GM21528 (cell line): ENCODE measurements around the gene LRRC8E.
"Not testable (repeated sequence)": the region's sequence is repeated elsewhere in the genome, so short reads cannot be mapped to it uniquely, and the experiment has no call there.

Source experiments
- ATAC-seq: cut with Tn5 transposase; IDR thresholded peaks from one replicate; pipeline ENCODE4 v1.9.1; 2021; ENCODE audit warnings: mild to moderate bottlenecking, moderate library complexity; ENCODE audit not compliant: unreplicated experiment, low FRiP score

LRRC8E gene

DNA sequence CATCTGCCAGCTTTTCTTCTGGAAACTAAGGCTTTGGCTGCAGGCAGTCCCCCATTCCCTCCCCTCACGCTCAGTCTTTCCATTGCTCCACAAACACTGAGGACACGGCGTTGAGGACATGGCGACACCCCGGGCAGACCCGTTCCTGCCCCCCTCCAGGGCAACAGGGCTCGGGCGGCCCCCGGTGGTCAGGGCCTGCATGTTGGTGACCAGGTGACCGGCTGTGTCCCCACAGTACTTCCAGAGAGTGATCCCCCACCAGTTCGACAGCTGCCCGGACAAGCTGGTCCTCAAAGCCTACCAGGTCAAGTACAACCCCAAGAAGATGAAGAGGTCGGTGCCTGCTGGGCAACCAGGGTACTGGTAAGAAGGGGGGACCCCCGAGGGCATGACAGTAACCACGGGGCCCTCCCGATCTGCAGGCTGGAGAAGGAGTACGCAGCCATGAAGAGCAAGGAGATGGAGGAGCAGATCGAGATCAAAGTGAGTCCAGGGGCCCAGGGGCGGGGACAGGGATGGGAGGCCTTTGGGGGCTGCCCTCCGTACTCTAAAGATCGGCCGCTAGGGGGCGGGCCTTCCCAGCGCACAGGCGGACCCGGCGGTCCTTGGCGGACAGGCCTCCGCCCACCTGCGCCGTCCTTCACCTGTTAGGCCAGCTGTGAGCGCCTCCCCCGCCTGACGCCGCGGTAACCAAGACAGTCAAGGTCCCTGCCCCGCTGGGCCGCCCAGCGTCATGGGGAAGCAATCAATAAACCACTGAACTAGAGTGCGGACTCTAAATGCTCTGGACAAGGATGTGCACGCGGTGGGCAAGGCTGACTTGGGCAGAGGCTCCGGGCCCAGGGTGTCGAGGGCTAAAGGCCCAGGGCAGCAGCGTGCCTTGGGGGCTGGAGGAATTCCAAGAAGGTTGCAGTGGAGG, 35.2 kb upstream of the LRRC8E start:
- ATAC-seq = no peak

DNA sequence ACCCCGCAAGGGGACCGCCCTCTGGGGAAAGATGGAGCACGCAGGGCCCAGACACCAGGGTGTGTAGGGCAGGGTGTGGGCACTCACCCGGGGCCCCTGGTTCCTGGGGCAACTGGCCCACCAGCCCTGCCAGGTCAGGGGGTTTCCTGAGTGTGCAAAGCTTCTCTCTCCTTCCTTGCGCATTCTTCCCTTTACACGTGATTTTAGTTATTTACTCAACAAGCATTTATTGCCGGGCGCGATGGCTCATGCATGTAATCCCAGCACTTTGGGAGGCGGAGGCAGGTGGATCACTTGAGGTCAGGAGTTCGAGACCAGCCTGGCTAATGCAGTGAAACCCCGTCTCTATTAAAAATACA, 34.6 kb upstream of the LRRC8E start:
- no peak for ATAC-seq

DNA sequence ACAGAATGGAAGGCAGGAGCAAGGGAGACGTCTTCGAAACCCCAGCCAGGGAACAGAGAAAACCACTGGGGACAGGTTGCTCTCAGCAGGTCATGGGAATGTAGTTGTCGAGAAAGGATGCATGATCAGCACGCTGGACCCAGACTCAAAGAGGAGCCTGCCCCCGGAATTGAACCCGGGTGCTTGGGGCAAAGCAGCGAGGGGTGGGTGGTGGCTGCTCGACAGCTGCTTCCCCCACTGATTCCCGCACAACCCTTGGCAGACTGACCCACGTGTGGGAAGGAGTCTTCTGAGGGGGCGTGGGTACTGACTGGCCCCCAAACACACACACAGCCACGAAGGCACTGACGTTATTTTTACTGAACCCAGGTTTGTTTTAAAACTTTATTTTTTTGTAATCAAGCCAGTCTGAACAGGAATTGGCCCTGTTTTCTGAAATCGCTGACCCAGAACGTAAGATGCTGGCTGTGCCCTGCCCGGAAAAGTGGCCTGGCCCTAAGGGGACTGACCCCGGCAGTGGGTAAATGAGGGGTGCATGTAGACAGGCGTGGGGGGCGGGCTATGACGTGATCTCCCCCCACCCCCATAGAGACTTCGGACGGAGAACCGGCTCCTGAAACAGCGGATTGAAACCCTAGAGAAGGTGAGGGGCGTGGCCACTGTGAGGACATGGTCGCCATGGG, 32.7 kb upstream of the LRRC8E start:
- ATAC-seq = no peak

DNA sequence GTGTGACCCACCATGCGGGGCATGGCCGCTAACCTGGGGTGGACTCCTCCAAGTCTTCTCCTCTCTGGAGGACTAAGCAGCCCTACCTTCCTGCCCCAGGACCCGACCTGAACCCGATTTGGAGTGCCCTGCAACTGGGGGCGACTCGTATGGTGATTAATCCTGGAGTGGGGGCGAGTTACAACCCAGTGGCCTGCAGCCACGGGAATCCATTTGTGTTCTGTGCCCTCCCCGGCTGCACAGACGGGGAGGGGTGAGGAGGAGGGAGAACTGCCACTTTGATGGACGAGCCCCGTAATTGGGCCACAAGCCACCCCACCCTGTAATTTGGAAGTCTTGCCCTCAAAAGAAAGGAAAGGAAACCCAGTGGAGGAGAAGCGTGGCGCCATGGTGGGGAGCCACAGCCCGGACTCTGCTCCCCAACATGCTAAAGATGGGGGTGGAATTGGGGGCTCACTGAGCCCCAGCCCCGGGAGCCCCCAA, 32.2 kb upstream of the LRRC8E start:
- ATAC-seq = no peak

DNA sequence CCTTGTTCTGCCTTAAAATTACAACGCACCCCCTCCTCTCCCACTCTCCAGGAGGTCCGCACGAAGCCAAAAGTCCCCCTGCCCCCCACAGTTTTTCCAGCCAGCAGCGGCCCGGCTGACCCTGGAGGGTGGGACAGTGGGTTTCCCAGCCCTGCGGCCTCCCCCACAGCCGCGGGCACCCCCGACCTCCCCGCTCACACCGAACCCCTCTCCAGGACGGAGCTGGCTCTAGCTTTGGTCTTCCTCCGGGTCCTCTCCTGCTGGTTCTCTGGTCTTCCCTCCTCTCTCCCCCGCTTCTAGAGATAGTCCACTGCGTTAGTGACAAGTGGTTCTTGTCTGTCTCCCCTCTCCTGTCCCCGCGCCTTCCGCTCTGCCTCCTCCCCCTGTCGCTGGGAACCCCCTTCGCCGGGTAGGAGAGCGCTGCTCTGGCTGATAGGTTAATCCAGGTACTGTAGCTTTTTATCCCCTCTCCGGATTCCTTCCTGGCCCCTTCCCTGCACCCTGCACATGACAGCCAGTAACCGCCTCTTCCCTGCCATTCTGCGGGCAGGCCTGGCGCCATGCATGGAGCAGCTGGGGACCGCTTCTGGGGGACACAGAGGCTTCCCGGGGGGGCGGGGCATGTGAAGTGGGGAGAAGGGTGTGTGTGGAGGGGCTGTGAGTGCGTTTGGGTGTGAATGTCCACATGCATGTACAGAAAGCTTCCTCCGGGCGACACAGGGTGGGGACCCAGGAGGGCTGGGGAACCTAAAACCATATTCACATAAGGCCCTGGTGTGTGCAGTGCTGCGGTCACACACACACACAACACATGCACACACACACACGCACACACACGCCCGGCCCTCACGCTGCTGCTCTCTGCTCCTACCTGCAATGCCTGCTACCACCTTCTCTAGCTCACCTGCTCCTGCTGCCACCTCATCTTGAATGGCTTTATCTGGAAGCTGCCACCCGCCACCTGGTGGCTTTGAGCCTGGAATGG, 31.3 kb upstream of the LRRC8E start:
- no peak for ATAC-seq

DNA sequence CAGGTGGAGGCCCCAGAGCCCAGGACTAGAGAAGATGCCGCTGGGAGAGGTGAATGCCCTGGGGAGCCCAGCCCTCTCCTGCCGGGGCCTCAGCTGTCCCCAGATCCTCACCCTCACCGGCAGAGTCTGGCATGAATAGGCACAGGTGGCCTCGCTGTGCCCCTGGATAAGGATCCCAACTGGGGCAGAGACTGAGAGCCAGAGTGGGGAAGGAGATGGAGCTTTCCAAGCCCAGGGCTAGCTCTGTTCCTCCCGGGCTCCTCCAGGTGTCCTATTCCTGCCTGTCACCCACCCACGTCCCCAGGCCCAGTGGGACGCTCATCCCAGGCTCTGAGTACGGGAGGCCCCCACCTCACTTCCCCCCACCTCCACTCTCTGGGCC, 30.6 kb upstream of the LRRC8E start:
- no peak for ATAC-seq

DNA sequence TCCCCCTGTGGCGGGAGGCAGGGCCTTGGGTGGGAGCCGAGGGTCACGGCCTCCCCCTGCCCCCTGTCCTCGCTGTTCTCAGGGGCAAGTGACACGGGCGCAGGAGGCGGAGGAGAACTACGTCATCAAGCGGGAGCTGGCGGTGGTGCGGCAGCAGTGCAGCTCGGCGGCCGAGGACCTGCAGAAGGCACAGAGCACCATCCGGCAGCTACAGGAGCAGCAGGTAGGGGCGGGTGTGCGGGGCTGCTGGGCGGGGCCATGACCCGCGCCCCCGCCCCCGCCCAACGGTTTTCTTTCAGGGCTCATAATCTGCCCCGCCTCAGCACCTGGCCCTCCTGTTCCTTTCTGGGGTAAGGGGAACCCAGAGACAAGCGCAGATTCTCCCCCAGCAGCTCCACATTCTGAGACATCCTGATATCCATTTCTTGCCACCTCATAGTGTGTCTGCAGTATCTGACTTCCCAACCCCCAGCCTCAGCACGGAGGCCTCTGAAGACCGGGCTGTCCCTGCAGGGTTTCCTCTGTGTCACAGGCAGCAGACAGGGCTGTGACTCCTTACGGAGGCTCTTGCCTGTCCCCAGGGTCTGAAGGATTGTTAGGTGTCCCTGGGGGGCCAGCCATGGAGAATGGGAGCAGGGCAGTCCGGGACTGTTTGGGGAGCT, 30.1 kb upstream of the LRRC8E start:
- no peak for ATAC-seq

DNA sequence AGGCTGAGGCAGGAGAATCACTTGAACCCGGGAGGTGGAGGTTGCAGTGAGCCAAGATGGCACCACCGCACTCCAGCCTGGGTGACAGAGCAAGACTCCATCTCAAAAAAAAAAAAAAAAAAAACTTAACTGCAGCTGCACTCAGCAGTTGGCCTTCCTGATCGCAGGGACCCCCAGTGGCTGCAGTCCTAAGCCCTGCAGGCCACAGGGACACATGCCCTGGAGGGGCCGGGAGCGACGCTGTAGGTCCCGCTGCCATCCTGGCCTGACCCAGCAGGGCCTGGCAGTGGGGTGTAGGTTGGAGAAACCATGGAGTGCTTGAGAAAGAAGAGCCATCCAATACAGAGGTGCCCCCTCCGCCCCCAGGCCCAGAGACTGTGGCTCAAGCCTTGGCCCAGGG, 29.2 kb upstream of the LRRC8E start:
- not testable (repeated sequence) for ATAC-seq

DNA sequence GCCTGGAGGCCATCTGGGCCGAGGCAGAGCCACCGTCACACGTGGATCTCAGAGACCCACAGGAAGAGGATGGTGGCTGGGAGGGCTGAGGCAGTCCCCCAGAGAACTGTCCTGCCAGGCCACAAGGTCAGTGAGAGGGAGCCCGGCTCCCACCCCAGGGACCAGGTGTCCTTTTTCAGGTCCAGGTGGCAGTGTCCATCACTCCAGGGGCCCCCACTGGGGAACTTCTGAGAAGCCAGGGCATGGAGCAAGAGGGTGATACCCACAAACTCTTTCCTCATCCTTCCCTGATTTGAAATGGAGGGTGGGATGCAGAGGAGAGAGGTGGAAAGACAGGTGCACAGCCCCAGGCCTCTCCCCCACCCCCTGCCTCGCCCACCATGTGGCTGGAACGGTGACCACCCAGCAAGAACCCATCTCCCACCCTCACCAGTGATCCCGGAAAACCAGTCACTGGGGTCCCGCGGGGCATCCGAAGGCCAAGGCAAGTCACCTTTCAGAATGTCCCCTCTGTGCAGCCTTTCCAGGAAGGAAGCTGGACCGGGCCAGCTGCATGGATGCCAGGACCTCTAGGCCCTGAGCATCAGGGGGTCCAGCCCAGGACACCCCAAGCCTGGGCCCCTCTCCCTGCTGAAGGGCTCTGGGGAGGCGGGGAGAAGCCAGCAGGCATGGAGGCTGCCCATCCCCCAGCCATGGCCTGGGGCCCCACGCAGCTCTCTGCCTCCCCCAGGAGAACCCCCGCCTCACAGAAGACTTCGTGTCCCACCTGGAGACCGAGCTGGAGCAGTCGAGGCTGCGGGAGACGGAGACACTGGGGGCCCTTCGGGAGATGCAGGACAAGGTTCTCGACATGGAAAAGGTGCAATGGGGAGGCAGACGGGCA, 28.2 kb upstream of the LRRC8E start:
- ATAC-seq = no peak

DNA sequence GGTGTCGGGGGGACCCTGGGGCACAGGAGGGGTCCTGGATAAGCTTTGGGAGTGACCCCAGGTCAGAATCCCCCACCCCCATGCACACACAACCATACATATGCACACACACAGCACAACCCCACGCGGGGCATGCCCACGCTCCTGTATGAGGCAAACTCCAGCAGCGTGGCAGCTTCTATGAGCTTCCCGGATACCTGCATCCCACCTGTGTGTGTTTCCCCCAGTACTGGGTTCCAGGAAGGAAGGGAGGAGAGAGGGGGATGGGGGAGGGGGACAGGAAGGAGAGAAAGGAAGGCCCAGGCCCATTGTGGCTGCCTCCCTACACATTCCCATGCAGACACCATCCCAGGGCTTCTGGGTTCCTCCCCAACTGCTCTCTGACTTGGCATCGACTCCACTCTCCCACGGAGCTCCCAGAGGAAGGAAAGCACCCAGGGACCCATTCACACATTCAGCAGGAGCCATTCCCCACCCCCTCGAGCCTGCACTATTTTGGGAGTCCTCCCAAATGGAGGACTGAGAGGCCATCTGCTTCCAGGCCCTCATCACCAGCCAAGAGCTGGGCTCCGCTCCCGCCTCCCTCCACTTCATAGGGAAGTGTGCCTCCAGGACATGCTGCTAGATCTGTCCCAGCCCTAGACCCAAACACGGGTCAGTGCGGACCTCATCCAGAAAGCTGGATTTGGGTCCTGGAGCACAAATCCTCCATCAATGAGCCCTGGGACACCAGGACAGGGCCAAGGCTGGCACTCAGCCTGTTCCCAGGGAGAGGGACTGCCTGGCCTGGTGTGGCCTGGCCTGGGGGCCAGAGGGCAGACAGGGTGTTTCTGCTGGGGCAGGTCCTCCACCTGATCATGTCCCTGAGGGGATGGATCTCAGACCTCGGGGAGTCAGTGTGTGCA, 27.3 kb upstream of the LRRC8E start:
- no peak for ATAC-seq

DNA sequence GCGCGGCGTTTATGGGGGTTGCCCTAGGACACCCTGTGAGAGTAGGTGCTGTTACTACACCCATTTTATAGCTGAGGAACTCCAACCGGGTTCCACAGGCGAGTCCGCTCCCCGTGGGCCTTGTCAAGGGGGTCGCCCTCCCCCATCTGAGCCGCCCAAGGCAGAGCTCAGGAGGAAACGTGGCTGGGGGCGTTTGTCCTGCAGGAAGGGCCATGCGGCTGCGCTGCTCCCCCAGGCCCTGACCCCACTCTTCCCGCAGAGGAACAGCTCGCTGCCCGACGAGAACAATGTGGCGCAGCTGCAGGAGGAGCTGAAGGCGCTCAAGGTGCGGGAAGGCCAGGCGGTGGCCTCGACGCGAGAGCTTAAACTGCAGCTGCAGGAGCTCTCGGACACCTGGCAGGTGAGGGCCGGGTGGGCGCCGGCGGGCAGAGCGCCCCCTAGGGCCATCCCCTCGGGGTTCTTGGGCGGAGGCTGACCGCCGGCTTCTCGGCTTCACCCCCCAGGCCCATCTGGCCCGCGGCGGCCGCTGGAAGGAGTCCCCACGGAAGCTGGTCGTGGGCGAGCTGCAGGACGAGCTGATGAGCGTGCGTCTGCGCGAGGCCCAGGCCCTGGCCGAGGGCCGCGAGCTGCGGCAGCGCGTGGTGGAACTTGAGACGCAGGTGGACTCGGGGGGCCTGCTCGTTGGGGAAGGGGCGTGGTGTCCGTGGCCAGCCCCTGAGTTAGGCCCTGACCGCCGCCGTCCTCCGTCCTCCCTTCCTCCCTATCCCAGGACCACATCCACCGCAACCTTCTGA, 26.5 kb upstream of the LRRC8E start:
- ATAC-seq = no peak

DNA sequence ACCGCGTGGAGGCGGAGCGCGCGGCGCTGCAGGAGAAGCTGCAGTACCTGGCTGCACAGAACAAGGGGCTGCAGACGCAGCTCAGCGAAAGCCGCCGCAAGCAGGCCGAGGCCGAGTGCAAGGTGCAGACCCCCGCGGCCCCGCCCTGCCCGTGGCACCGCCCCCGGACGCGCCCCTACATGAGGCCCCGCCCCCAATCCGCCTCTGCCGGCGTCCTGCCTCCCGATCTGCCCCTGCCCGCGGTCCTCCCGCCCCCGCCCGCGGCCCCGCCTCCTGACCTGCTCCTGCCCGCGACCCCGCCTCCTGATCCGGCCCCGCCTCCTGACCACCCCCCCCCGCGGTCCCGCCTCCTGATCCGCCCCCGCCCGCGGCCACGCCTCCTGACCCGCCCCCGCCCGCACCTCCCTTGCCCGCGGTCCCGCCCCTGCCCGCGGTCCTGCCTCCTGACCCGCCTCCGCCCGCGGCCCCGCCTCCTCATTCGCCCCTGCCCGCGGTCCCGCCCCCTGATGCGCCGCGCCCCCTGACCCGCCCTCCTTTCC, 25.8 kb upstream of the LRRC8E start:
- no peak for ATAC-seq

DNA sequence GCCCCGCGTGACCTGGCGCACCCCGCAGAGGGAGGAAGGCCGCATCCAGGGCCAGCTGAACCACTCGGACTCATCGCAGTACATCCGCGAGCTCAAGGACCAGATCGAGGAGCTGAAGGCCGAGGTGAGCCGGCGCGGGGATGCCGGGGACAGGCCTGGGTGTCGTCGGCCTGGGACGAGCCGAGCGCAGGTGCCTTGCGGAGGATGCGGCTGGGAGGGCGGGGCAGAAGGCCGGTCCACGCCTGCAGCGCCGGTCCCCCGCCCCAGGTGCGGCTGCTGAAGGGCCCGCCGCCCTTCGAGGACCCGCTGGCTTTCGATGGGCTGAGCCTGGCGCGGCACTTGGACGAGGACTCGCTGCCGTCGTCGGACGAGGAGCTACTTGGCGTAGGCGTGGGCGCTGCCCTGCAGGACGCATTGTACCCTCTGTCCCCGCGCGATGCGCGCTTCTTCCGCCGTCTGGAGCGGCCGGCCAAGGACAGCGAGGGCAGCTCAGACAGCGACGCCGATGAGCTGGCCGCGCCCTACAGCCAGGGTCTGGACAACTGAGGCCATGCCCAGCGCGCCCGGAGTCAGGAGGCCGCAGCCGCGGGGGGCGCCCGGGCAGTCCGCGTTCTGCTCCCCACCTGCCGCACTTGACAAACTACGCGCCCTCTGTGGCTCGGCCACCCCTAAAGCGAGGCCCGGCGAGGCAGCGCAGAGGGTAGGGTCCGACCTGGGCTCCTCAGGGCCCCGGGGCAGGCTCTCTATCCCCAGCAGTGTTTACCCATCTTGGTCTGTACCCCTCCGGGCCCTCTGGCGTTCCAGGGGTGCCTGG, 24.9 kb upstream of the LRRC8E start:
- ATAC-seq = no peak

DNA sequence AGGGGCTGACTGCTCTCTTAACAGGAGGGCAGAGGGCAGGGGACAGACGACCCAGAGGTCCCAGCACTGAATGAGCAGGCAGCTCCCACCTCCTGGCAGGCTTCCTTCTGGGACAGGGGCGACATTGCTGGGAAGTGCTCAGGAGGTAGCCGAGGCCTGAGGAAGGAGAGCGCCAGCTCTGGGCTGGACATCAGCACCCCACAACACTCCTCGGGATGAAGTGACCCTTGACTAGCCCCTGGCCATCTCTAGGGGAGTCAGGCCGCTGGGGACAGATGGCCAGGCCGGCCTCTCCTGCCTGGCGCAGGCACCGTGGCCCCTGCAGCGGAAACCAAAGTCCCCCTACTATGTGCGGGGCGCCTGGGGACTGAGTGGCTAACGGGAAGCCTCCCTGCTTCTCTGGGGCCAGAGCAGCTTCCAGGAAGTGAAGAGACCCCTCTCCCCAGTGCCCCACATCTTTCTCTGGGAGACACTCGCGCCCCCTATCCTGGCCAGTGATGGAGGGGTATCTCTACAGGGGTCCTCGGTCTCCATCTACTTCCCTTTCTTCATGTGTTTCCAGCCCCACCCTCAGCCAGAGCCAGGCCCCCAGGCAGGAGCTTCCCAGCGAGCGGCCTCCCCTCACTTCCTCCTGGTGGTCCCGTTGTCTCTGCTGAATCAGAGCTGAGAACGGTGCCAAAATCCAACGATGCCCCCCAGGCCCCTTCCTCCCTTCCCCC, 24.2 kb upstream of the LRRC8E start:
- ATAC-seq = no peak

DNA sequence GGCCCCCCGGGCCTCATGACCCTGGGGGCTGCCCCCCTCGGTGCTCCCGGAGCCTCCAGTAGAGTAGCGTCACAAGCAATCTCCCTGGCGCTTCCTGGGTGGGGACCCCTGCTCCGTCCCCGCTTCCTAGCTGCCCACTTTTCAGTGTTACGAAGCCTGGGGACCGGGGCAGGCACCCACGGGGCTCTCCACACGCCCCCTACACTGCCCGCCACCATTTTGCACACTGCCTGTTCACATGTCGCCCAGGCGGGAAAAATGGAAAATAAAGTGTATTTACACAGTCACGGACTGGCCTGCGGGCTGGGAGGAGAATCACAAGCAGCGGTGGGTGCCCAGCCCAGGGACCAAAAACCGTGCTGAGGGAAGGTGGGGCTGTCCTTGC, 23.6 kb upstream of the LRRC8E start:
- ATAC-seq = no peak
